Peyer's patch (tissue), 4 donors: ENCODE measurements around the gene AOAH. TPM values are rescaled to one million over a fixed set of nuclear protein-coding genes. Genes with fewer than 3 reads are reported as not detected.
"Not testable (repeated sequence)": the region's sequence is repeated elsewhere in the genome, so short reads cannot be mapped to it uniquely, and the experiment has no call there.

Source experiments
- DNase-seq, 3 donors: peaks; one replicate each; pipeline ENCODE4 v3.0.0-alpha.2; 2017 to 2019
- H3K27ac ChIP-seq, 4 donors: fragments of 200-600 bp; sonication (generic); one replicate each; pipeline ENCODE4 v1.5.1; 2016 to 2019
- H3K27me3 ChIP-seq, 2 donors: fragments of 200-600 bp; sonication (generic); one replicate each; pipeline ENCODE4 v1.5.1; 2019
- H3K36me3 ChIP-seq, 3 donors: fragments of 200-600 bp; sonication (generic); one replicate each; pipeline ENCODE4 v1.5.1; 2016 to 2019
- H3K4me1 ChIP-seq, 4 donors: fragments of 200-600 bp; sonication (generic); one replicate each; pipeline ENCODE4 v1.5.1; 2016 to 2019
- H3K4me3 ChIP-seq, 4 donors: fragments of 200-600 bp; sonication (generic); 1 replicate in 3 of 4; 2 replicates in 1 of 4; pipeline ENCODE4 v1.5.1; 2016 to 2019; ENCODE audit warnings: mild to moderate bottlenecking in 1 of 4
- H3K9me3 ChIP-seq, 4 donors: fragments of 200-600 bp; sonication (generic); one replicate each; pipeline ENCODE4 v1.5.1; 2016 to 2019; ENCODE audit warnings: mild to moderate bottlenecking in 1 of 4
- CTCF ChIP-seq, 6 experiments: fragments of 450-650 bp in 4 of 6; fragments of 200-600 bp in 2 of 6; sonication (generic) in 1 of 6; IDR thresholded peaks; one replicate each; pipeline ENCODE4 v1.5.1; 2017 to 2019; ENCODE audit warnings: antibody characterized with exemption in 6 of 6, mild to moderate bottlenecking in 3 of 6, moderate library complexity in 1 of 6
- POLR2A ChIP-seq, 2 donors: fragments of 450-650 bp; IDR thresholded peaks; one replicate each; pipeline ENCODE4 v1.5.1; 2017; ENCODE audit warnings: antibody characterized with exemption in 2 of 2, mild to moderate bottlenecking in 2 of 2, moderate library complexity in 2 of 2
- total RNA-seq, 4 donors: library from RNA; depleted of rRNA; stranded (reverse); fragments of >200 nt; gene quantifications; one replicate each; pipeline ENCODE4 v1.1.0, GENCODE V29; 2016

Gene AOAH
- total RNA-seq, 4 donors from 2014 or later, result 33.3 to 60.2 (median 43.6) TPM

GRCh38 chr7:36707465-36707864 lies 16.8 kb downstream of the AOAH start:
- no peaks in the 10 kb centered on the region for H3K9me3 ChIP-seq
- peaks cover 0 to 21% (median 0%) of the 10 kb centered on the region in 4 donors for H3K4me1 ChIP-seq
- no peak for TF ChIP-seq POLR2A (IDR thresholded peaks at IDR 0.05)
- no peak for TF ChIP-seq CTCF (IDR thresholded peaks at IDR 0.05)
- no peaks in the 10 kb centered on the region for H3K36me3 ChIP-seq
- H3K27ac ChIP-seq, result peak overlapping the region in 1 of 4 donors; percentile 38
- no peak overlapping the region for H3K4me3 ChIP-seq
- no peaks in the 10 kb centered on the region for H3K27me3 ChIP-seq
- DNase-seq, result no peak

DNA sequence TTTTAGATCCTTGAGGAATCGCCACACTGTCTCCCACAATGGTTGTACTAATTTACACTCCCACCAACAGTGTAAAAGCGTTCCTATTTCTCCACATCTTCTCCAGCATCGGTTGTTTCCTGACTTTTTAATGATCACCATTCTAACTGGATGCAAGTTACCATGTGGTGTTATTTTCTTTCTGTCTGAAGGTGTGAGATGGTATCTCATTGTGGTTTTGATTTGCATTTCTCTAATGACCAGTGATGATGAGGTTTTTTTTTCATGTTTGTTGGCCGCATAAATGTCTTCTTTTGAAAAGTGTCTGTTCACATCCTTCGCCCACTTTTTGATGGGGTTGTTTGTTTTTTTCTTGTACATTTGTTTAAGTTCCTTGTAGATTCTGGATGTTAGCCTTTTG lies 20.4 kb downstream of the AOAH start:
- H3K4me1 ChIP-seq, H3K4me3 ChIP-seq, H3K27me3 ChIP-seq, DNase-seq, H3K9me3 ChIP-seq, H3K27ac ChIP-seq, H3K36me3 ChIP-seq: not testable (repeated sequence)

- Histone ChIP-seq H3K9me3 (no peaks in the 10 kb centered on the region), H3K36me3 (no peaks in the 10 kb centered on the region), H3K4me1 (no peaks in the 10 kb centered on the region), H3K4me3 (no peak overlapping the region), H3K27ac (no peak overlapping the region), H3K27me3 (no peaks in the 10 kb centered on the region)
- no peak for DNase-seq
- TF ChIP-seq POLR2A (IDR thresholded peaks at IDR 0.05) (no peak), CTCF (IDR thresholded peaks at IDR 0.05) (no peak)
These were observed 31.8 kb downstream of the AOAH start for GRCh38 chr7:36692456-36692855.

DNA sequence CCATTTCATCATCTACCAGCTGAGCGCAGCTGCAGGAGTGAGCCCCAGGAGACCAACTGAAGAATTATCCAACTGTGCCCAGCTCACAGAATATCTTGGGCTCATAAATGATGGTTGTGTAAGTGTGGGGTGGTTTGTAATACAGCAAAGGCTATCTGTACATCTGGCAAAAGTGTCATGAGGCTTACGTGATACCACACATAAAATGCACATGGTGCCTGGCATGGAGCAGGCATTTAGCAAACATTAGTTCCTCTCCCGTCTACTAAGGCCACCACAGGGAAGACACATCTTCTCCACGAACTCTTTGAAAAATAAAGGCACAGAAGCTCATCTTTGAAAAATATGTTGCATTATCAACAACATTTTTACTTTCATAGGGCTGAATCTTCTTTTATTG lies 32.3 kb downstream of the AOAH start:
- no peaks in the 10 kb centered on the region for H3K9me3 ChIP-seq

GRCh38 chr7:36690514-36691187 lies 33.6 kb downstream of the AOAH start:
- no peaks in the 10 kb centered on the region for H3K4me1 ChIP-seq

More for the DNA sequence above, 32.3 kb downstream of the AOAH start:
- no peaks in the 10 kb centered on the region for H3K36me3 ChIP-seq
- H3K4me3 ChIP-seq, result no peak overlapping the region
- DNase-seq, result no peak
- TF ChIP-seq CTCF (IDR thresholded peaks at IDR 0.05), result no peak
- TF ChIP-seq POLR2A (IDR thresholded peaks at IDR 0.05), result no peak
- no peaks in the 10 kb centered on the region for H3K27me3 ChIP-seq
- H3K4me1 ChIP-seq, result no peaks in the 10 kb centered on the region
- no peak overlapping the region for H3K27ac ChIP-seq

GRCh38 chr7:36690041-36690440 lies 34.3 kb downstream of the AOAH start:
- Histone ChIP-seq H3K36me3 (no peaks in the 10 kb centered on the region), H3K27me3 (no peaks in the 10 kb centered on the region), H3K4me1 (no peaks in the 10 kb centered on the region), H3K9me3 (no peaks in the 10 kb centered on the region), H3K27ac (no peak overlapping the region), H3K4me3 (no peak overlapping the region)
- DNase-seq, result no peak
- TF ChIP-seq CTCF (IDR thresholded peaks at IDR 0.05), result no peak
- no peak for TF ChIP-seq POLR2A (IDR thresholded peaks at IDR 0.05)

More at GRCh38 chr7:36690514-36691187, 33.6 kb downstream of the AOAH start:
- Histone ChIP-seq H3K9me3 (no peaks in the 10 kb centered on the region), H3K36me3 (no peaks in the 10 kb centered on the region), H3K27ac (no peak overlapping the region), H3K4me3 (no peak overlapping the region), H3K27me3 (no peaks in the 10 kb centered on the region)
- TF ChIP-seq POLR2A (IDR thresholded peaks at IDR 0.05), result no peak
- TF ChIP-seq CTCF (IDR thresholded peaks at IDR 0.05), result no peak
- DNase-seq, result no peak
